Renal cortex interstitium (tissue), 11 donors: Measurements from ENCODE around the gene CHI3L1. TPM values are rescaled to one million over a fixed set of nuclear protein-coding genes. Genes with fewer than 3 reads are reported as not detected.

ENCODE experiments used
- DNase-seq, 11 donors: peaks; one replicate each; pipeline ENCODE4 v3.0.0-alpha.2; 2013; ENCODE audit warnings: low read depth in 9 of 11, low spot score in 4 of 11; ENCODE audit errors: extremely low read depth in 1 of 11
- polyA plus RNA-seq, 3 donors: library from polyadenylated mRNA; unstranded; fragments of 120-200 nt; gene quantifications; one replicate each; pipeline ENCODE4 v1.2.1, GENCODE V29; 2013; ENCODE audit not compliant: insufficient read length in 3 of 3

Gene CHI3L1
- polyA plus RNA-seq, 3 donors, result 6.7 to 12.4 (median 9.0) TPM

GRCh38 chr1:203211812-203212211, 25.3 kb upstream of the CHI3L1 start:
- no peak for DNase-seq

- no peak for DNase-seq
Observed at GRCh38 chr1:203210988-203211387, 24.5 kb upstream of the CHI3L1 start.

- no peak for DNase-seq
Observed at GRCh38 chr1:203210350-203210749, 23.8 kb upstream of the CHI3L1 start.

- no peak for DNase-seq
Observed at GRCh38 chr1:203208181-203208580, 21.7 kb upstream of the CHI3L1 start.

DNA sequence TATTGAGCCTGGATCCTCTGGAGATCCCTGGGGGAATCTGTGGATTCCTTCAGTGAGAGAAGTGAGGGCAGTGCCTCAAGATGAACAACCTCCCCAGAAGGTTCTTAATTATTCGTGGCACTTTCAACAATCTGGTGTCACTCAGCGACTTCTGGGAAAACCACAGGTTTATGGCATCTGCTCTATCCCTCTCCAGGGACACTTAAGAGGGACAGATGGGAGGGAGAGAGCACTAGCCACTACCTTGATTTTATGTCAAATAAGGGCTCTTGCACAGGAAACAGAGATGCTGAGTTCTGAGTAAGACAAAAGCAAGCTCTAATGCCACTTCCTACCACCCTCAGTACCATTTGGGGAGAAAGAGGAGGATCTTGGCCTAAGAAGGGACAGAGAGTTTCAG, 21.2 kb upstream of the CHI3L1 start:
- no peak for DNase-seq

- DNase-seq, result no peak
Observed at GRCh38 chr1:203206129-203206687, 19.7 kb upstream of the CHI3L1 start.

DNA sequence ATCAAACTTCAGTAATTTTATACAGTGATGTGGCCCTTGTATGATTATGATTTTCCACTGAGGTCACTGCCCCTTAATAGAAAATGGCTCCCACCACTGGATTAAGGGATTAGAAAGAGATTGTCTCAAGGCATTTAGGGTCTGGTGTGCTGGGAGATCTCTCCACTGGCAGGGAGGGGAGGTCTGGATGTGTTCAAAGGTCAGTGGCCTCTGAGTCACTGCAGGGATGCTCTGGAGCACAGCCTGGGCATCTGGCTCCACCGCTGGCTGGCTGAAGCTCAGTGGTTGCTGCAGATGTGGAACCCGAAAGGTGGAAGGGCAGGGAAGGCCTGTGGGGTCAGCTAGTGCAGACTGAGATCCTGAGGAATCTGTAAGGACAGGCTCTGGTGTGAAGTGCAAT, 18.3 kb upstream of the CHI3L1 start:
- no peak for DNase-seq

DNA sequence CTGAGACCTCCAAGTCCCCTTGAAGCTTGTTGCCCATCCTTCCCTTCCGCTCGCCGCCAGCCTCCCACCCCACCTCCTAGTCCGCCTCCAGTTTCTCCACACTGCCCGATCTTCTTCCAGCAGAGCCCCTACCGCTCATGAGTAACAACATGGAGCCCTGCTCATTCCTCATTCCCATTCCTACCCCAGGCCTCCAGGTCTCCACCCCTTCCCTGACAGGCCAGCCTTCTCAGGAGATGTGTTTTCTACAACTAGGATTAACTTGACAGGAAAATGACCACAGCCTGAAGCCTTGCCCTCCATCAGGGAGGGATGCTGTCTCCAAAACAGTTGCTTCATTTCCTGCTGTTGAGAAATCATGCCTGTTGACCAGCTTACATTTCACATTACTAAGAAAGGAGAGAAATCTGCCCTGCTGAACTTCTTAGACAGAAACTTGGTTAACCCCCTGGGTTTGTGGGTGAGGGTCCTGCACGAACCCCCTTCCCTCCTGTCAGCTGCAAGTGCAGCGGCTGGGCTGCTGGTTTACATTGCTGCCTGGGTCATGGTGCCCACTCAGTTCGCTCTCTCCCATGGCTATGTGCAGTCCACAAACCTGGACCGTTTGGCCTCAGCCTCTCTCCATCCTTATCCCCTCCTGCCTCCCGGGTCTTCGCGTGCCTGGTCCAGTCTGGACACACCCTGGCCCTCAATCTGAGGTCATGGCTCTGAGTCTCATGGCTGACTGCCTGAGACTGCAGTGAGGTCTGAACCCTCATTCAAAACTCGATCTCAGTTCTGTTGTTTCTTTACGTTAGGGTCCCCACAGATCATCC, 16.1 kb upstream of the CHI3L1 start:
- peak in 4 of 11 donors; percentile 23 to 48 (median 34) for DNase-seq

DNA sequence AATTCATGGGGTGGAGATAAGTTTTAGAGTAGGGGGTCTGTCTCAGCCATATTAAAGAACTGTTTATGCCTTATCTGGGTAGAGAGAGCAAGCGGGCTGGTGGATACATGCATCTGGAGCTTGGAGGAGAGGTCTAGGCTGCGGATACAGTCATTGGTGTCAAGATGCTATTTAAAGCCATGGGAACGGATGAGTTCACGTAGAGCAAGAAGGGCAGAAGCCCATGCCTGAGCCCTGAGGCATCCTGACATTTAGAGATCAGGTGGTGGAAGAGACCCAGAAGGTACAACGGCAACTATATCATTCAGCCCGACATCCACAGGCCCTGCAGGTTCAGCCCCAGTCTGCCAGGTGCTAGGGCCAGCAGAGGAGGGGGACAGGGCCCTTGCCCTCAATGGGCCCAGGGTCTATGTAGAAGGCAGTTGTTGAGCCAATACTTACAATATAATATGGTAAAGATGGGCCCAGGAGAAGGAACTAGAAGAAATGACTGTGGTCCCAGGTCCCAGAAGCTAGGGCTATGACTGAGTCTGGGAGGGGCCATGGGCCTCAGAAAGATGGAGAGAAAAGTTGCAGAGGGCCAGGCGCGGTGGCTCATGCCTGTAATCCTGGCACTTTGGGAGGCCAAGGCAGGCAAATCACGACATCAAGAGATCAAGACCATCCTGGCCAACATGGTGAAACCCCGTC, 15.2 kb upstream of the CHI3L1 start:
- no peak for DNase-seq

DNA sequence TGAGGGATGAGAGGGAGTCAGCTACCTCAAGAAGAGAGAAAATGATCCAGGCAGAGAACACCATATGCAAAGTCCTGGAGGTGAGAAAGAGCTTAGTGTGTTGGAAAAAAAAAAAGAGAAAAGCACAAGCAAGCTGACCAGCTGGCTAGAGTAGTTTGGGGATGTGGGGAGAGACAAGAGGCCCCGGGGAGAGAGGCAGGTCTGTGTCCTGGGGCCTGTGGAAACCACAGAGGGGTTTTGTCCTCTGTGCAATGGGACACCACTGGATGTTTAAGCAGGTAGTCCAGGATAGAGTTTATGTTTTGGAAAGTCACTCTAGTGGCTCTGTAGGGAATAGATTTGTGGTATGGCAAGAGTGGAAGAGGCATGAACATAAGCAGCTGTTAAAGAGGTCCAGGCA, 14.4 kb upstream of the CHI3L1 start:
- no peak for DNase-seq

DNA sequence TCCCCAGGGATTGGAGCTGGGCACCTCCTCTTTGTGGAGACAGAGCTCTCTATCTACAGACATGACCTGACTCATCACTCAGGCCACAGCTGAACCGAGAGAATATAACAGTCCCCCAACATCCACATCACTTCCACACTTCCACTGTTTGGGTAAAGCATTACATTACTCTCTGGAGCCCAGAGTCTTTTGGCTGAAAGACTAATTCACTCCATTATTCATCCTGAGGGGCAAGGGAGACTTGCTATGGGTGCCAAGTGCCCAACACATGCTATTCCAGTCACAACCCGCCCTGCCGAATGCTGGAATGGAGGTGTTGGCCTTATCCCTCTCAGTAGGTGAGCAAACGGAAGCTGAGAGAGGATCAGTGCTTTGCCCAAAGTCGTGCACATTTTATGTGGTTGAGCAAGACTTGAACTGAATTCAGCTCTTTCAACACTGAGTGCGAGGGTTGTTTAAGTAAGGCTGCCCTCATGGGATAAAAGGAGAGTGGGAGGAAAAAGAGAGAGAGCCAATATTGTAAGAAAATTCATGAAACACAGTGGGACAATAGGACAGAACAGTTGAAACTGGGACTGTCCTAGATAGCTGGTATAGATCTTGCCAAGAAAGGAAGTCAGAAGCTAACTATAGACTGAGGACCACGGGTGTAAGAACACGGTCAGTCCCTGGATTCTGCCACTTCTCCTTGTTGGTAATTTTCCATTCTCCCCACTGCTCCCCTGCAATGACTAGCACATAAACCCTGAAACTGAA, 13.5 kb upstream of the CHI3L1 start:
- no peak for DNase-seq

- DNase-seq, result no peak
Observed at GRCh38 chr1:203199481-203199815, 12.9 kb upstream of the CHI3L1 start.

- no peak for DNase-seq
Observed at GRCh38 chr1:203199002-203199401, 12.5 kb upstream of the CHI3L1 start.

DNA sequence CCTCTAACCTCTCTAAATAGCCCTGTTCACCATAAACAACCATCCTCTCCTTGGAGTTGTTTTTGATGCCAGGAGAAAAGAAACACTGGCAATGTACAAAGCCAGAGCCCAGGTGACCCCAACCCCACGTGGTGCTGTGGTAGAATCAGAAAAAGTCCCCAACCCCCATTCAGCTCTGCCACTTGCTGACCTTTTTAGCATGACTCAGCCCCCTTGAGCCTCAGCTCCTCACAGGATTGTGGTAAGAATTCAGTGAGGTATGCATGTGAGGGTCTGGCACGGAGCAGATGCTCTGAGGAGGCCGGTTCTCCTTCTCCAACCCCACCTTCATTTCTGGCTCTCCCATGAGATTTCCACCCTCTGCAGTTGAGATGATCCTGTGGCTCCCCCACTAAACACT, 11.1 kb upstream of the CHI3L1 start:
- DNase-seq, result no peak

GRCh38 chr1:203196371-203196770, 9.9 kb upstream of the CHI3L1 start:
- no peak for DNase-seq

DNA sequence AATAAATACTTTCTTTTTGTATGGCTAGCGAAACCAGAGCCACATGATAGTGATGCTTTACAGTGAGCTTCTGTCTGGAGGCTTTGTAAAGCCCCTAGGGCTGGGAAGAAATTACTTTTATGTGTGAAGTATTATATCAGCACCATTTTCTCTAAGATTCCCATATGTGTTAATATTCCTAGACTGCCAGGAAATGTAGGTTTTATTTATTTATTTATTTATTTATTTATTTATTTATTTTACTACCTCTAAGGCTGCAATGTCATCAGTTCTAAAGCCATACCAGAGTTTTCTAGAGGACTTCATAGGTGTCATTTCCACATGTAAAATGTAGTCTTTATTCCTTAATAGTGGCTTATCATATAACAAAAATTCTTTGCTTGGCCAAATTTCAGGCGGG, 4.4 kb upstream of the CHI3L1 start:
- no peak for DNase-seq

DNA sequence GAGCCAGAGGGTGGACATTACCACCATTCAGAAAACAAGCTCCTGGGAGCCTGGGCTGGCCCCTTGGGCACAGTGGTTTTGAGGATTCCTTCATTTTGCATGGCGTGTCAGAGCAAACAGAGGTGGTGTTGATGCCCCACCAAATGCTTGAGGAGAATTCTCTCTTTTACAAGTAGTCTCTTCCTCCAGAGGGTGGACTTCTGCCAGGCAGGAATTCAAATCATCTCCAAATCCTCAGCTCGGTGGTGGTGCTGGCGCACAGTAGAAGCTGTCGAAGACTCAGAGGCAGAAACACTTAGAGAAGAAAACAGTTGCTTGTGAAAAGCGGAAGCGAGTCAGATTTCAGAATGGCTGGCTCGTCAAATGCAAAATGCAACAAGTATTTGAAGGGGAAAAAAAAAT, 3.4 kb upstream of the CHI3L1 start:
- DNase-seq, result no peak

DNA sequence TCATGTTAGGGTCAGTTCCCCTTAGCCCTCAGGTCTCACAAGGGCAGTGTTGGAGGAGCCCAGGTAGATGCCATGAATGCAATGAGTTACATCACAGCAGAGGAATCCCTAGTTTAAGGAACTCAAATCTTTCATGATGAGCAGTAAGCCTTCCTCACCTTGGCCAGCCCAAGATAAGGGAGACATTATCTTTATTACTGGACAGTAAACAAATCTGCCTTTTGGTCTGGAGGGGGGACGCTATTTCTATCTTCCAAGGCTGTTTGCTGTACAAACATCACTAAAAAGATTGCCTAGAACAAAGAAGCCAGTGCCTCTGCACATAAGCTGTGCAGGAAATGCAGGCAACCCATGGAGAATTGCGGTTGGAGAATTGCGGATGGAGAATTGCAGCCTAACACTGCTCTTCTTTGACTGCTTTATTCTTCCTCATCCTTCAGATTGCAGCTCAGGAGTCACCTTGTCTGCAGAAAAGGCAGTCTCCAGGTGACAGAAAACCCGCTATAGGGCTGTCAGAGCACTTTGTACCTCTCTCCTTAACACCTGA, 2.3 kb upstream of the CHI3L1 start:
- no peak for DNase-seq

- no peak for DNase-seq
Observed at GRCh38 chr1:203187689-203188264, 1.3 kb upstream of the CHI3L1 start.
